Spleen (tissue), 7 donors: ENCODE measurements around the gene CNTN5.

Experiments
- CTCF ChIP-seq, 11 experiments: fragments of 200-600 bp in 7 of 11; fragments of 450-650 bp in 4 of 11; sonication (generic) in 4 of 11; IDR thresholded peaks in 8 of 11; conservative IDR thresholded peaks in 3 of 11; 1 replicate in 7 of 11; 2 replicates in 4 of 11; pipeline versions ENCODE4 v1.4.0 to v1.8.0; 2016 to 2021; ENCODE audit warnings: antibody characterized with exemption in 11 of 11, inconsistent platforms in 4 of 11, mild to moderate bottlenecking in 1 of 11
- POLR2A ChIP-seq, 3 donors: fragments of 450-650 bp; IDR thresholded peaks; one replicate each; pipeline ENCODE4 v1.5.1; 2017; ENCODE audit warnings: antibody characterized with exemption in 3 of 3, mild to moderate bottlenecking in 1 of 3
- donor health status: DM: no; HTN: no; CAD: no; lungs with moderate emphysema.
- donor health status: DM: no; HTN: no; CAD: no.
- donor health status: DM: no; HTN: no; CAD: no.

GRCh38 chr11:99260696-99261095, 239.9 kb downstream of the CNTN5 start:
- TF ChIP-seq CTCF (IDR thresholded peaks at IDR 0.05 in 8 of 11, conservative IDR thresholded peaks at IDR 0.05 in 3 of 11) (no peak), POLR2A (IDR thresholded peaks at IDR 0.05) (no peak)
